ENCODE results near the gene ASTN1.

The ASTN1 gene

GRCh38 chr1:177164380-177165068 lies at the start of gene ASTN1:
TSS of gene ASTN1 (minus strand) at chr1:177164712. CDS start at chr1:177164676, 36 bp downstream.
- in situ Hi-C loops (cut with HindIII; ENCODE audit: low sequenced_read_pairs), result no loop called here

DNA sequence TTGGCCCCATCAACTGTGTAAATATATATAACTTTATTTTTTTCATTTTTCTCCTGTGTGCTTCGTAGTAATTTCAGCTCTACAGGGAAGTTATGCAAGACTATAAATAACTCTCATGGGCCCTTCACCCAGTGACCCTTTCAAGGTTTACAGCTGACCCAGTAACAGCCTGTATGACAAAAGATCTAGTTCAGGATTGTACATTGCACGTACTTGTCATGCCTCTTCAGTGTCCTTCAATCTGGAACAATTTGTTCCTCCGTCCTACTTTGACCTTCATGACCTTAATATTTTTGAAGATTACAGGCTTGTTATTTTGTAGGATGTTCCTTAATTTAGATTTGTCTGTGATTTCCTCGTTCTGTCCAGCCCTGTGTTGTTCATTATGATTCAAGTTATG lies 46.7 kb upstream of the ASTN1 start:
- in situ Hi-C loops (cut with HindIII; ENCODE audit: low sequenced_read_pairs), result no loop called here

- in situ Hi-C loops (cut with HindIII; ENCODE audit: low sequenced_read_pairs), result no loop called here
Observed at GRCh38 chr1:177210071-177210470, 45.6 kb upstream of the ASTN1 start.

GRCh38 chr1:177209357-177209756 lies 44.8 kb upstream of the ASTN1 start:
- in situ Hi-C loops (cut with HindIII; ENCODE audit: low sequenced_read_pairs), result no loop called here

DNA sequence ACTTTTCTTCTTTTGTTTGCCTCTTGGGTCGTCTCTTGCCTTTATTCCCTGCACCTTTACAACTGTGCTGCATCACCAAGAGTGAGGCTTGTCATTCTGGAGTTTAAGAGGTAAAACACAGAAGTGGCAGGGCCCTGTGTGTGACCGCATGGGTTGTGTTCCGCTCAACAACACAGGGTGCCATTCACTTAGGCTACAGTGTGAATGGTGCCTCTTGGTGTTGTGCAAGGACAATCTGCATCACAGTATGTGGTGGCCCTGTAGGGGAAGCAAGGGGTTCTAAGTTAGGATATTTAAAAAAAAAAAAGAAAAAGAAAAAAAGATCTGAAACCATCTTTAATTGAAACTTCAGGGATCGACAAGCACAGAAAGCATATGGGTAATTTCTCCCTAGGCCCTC lies 44.4 kb upstream of the ASTN1 start:
- in situ Hi-C loops (cut with HindIII; ENCODE audit: low sequenced_read_pairs), result no loop called here

GRCh38 chr1:177206831-177207355 lies 42.4 kb upstream of the ASTN1 start:
- in situ Hi-C loops (cut with HindIII; ENCODE audit: low sequenced_read_pairs), result no loop called here

GRCh38 chr1:177200290-177200689 lies 35.8 kb upstream of the ASTN1 start:
- in situ Hi-C loops (cut with HindIII; ENCODE audit: low sequenced_read_pairs), result no loop called here

- in situ Hi-C loops (cut with HindIII; ENCODE audit: low sequenced_read_pairs), result no loop called here
Observed at GRCh38 chr1:177198243-177198642, 33.7 kb upstream of the ASTN1 start.

GRCh38 chr1:177190308-177190970 lies 25.9 kb upstream of the ASTN1 start:
- in situ Hi-C loops (cut with HindIII; ENCODE audit: low sequenced_read_pairs), result no loop called here

- in situ Hi-C loops (cut with HindIII; ENCODE audit: low sequenced_read_pairs), result no loop called here
Observed at GRCh38 chr1:177186639-177187038, 22.1 kb upstream of the ASTN1 start.

DNA sequence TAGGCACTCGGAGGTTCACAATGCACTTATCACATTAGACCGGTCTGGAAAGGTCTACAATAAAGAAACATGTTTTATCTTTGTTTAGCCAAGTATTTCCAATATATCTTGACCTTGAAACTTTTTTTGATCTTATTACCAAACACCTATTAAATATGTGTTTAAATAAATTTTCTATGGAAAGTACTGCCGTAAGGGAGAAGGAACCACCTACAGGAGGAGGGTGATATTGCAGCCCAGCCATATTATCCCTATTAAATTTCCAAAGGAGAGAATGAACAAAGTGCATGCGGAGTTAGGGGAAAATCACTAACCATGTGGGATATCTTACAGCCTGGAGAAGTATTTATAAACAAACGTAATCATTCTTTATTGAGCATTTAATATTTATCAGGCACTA lies 20.7 kb upstream of the ASTN1 start:
- in situ Hi-C loops (cut with HindIII; ENCODE audit: low sequenced_read_pairs), result no loop called here

- in situ Hi-C loops (cut with HindIII; ENCODE audit: low sequenced_read_pairs), result no loop called here
Observed at GRCh38 chr1:177183836-177184235, 19.3 kb upstream of the ASTN1 start.

DNA sequence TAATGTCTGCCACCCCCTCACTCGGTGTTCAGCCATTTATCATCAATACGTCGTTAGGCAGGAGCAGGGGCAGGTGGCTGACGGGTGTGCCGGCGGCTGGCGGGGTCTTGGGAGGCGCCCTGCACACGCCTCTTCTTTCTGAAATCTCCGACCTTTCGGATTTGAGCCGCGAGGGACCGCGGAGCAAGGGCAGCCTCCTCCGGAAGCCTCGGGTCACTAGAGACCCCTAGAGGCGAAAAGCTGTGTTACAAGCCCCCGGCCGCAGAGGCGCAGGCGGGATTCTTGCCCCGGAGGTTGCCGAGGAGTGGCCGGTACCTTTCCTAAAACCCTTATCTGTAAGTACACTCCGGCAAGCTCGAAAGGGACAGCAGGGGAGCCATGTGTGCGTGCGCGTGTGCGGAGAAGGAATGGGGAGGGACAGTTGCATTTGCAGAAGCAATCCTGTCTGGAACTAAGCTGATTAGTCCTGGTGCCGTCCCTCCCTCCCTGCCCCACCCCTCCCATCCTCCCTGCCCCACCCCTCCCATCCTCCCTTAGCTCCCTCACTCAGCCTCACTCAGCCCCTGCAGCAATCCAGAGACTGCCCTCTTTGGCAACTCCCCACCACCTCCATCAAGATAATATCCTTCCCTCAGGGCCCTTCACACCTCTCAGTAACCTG lies 17.2 kb upstream of the ASTN1 start:
- in situ Hi-C loops (cut with HindIII; ENCODE audit: low sequenced_read_pairs), result no loop called here

GRCh38 chr1:177181280-177181630 lies 16.7 kb upstream of the ASTN1 start:
- in situ Hi-C loops (cut with HindIII; ENCODE audit: low sequenced_read_pairs), result no loop called here

GRCh38 chr1:177174921-177175634 lies 10.6 kb upstream of the ASTN1 start:
- in situ Hi-C loops (cut with HindIII; ENCODE audit: low sequenced_read_pairs), result no loop called here

DNA sequence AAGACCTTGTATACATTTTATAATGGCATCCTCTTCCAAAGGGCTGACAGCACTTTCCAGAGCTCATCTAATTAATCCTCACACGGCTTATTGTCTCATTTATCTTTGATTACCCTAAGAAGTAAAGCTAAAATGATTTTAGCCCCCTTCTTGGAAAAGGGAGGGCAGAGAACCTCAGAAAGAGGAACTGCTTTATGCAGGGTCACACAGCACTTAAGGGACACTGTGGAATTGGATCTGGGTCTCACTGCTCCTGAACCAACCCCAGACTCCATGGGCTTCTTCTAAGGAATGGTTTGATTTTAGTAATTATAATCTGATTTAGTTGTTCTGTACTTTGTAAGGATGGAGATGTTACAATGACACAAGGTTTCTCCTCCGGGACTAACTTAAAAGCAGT lies 9.5 kb upstream of the ASTN1 start:
- in situ Hi-C loops (cut with HindIII; ENCODE audit: low sequenced_read_pairs), result no loop called here

GRCh38 chr1:177172866-177173265 lies 8.4 kb upstream of the ASTN1 start:
- in situ Hi-C loops (cut with HindIII; ENCODE audit: low sequenced_read_pairs), result no loop called here

DNA sequence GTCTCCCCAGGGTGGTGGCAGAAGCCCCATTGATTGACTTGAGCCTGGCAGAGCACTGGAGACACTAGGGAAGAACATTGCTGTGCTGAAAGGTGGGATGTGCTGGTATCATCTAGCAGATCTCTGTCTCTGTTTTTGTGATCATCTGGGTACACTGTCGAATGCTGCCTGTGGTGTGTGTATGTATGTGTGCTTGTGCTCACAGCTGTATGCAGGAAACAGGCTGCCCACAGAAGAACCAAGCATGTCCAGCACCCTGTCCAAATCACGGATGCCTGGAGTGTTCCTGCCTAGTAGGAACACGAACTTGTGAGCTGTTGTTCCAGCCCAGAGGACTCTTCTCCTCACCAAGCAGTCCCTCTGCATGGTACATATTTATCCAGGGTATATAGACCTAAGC lies 7.8 kb upstream of the ASTN1 start:
- in situ Hi-C loops (cut with HindIII; ENCODE audit: low sequenced_read_pairs), result no loop called here

DNA sequence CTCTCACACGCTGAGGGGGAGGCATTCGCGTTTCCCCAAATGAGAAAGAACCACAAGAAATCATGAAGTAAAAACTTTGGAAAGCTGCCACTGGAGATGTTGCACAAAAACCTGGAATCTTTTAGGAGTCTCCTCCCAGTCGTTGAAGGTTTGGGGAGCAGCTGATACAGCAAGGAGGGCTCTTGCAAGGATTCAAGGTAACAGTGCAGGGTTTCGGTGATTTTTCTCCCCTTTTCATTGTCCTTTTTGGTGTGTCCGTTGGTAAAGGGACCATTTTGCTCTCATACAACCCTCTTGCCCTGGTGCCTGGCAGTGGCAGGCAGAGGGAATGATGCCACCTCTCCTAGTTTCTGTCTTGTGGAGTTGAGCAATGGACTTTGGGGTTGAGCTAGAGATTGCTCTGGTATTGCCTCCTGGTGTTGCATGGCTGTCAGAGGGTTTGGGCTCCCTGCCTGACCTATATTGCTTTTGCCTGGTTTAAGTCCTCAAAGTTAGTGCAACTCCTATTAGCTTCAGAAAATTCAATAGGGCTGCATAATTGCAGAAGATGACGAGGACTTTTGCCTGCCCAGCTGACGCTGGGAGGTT lies 7.1 kb upstream of the ASTN1 start:
- in situ Hi-C loops (cut with HindIII; ENCODE audit: low sequenced_read_pairs), result no loop called here

GRCh38 chr1:177170756-177171535 lies 6.4 kb upstream of the ASTN1 start, which contains the start of gene BRINP2:
TSS of gene BRINP2 (plus strand) at chr1:177170958. CDS start at chr1:177229877, 58,919 bp downstream.
- in situ Hi-C loops (cut with HindIII; ENCODE audit: low sequenced_read_pairs), result no loop called here

Data from endothelial cell of hepatic sinusoid (primary cell).